Smooth muscle cell of the brain vasculature (primary cell): Measurements from ENCODE around the gene GSTCD.
A peak's percentile ranks its signal among the peaks of the same experiment; 100 is the strongest.
"Not testable (repeated sequence)": the region's sequence is repeated elsewhere in the genome, so short reads cannot be mapped to it uniquely, and the experiment has no call there.

ENCODE experiments used
- DNase-seq: peaks from one replicate; pipeline ENCODE4 v3.0.0-alpha.2; 2012; ENCODE audit warnings: low read depth, low spot score

Gene GSTCD

GRCh38 chr4:105714932-105715331 is 6.3 kb downstream of the GSTCD start:
- DNase-seq = no peak

DNA sequence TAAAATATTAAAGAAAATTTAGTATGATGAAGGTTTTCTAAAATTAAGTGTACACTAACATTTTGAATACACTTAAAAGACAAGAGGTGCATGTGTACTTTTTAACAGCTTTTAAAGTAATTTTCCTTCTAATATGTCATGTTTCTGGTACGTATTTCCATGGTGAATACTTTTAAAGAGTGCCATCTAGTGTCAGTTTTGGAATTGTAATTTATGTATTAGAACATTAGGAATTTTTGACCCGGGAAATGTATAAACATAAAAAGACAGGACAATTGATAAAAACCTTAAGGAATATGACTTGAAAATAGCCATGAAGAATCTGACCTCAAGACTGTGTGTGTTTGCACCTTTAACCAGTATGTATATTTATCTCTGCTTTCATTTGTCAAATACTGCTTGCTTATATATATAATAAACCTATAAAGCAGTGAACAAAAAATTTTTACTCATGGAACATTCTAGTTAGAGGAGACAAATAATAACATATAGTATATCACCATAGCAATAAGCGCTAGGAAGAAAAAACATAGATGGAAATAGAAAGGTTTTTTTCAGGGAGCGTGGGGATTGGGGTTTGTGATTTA is 7.2 kb downstream of the GSTCD start:
- DNase-seq = no peak

- no peak for DNase-seq
These were observed 10.6 kb downstream of the GSTCD start for GRCh38 chr4:105719204-105719603.

DNA sequence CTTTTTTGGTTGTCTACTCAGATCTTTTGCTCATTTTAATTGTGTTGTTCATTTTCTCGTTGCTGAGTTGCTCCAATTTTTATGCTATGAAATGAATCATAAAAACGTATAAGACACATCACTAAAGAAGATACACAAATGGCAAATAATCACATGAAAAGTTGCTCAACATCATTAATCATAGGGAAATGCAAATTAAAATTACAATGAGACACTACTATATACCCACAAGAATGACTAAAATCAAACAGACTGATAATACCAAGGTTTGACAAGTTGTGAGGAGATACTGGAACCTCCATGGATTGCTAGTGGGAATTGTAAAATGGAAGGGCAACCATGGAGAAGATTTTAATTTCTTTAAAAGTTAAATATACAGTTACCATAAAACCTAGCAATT is 17.0 kb downstream of the GSTCD start:
- DNase-seq = no peak

DNA sequence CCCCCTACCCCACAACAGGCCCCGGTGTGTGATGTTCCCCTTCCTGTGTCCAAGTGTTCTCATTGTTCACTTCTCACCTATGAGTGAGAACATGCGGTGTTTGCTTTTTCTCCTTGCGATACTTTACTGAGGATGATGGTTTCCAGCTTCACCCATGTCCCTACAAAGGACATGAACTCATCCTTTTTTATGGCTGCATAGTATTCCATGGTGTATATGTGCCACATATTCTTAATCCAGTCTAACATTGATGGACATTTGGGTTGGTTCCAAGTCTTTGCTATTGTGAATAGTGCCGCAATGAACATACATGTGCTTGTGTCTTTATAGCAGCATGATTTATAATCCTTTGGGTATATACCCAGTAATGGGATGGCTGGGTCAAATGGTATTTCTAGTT is 21.3 kb downstream of the GSTCD start:
- DNase-seq = not testable (repeated sequence)

- DNase-seq = not testable (repeated sequence)
These were observed 26.6 kb downstream of the GSTCD start for GRCh38 chr4:105735217-105735616.

DNA sequence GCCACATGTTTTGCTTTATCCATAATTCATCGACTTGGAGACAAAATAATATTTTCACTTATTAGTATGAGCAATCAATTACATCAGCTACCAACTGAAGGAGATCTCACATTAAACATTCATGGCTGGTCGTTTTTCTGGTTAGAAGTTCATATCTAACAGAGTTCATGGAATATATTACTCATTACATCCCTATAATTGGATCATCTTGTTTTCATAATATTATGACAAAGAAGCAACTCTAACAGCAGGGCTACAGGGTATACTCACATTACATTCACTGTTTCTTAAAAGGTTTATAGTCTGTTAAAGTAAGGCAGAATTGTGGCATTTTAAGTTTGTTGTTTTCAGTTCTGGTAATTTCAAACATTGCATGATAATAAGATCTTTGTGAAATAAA is 33.0 kb downstream of the GSTCD start:
- DNase-seq = peak; percentile 7

- DNase-seq = no peak
These were observed 39.6 kb downstream of the GSTCD start for GRCh38 chr4:105748222-105748621.

DNA sequence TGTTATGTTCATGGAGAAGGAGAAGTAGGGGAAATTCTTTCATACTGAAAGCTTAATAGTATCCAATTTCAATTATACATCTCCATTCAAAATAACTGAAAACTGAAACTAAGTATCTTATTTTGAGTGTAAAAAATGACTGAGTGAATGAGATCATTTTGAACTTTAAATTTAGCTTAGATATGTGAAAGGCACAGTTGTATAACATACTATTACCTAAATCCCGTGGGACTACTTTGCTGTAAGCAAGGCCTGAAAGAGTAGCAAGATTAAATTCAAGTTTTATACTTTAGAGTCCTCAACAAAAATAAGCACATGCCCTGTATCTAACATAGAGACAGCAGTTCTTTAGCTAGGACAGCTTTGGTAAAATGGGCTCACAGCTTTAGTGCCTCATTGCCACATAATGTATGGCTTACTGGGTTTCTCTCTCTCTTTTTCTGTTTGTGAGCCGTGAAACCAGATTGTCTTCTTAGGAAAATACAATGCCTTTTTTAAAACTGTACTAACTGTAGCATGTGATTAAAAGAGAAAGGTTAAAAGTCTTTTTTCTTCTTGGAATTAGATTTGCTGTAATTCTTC is 43.2 kb downstream of the GSTCD start:
- no peak for DNase-seq

DNA sequence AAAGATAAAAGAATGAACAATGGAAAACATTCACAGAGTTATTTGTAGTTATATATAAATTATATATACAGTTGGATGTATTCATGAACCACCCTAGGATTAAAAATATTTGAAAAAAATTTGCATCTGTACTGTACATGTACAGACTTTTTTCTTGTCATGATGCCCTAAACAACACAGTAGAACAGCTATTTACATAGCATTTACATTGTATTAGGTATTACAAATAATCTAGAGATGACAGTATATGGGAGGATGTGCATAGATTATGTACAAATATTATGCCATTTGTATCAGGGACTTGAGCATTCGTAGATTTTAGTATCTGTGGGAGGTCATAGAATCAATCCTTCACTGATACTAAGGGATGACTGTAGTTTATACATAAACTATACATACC is 44.8 kb downstream of the GSTCD start:
- DNase-seq = no peak

GRCh38 chr4:105755375-105755774 is 46.8 kb downstream of the GSTCD start:
- no peak for DNase-seq

DNA sequence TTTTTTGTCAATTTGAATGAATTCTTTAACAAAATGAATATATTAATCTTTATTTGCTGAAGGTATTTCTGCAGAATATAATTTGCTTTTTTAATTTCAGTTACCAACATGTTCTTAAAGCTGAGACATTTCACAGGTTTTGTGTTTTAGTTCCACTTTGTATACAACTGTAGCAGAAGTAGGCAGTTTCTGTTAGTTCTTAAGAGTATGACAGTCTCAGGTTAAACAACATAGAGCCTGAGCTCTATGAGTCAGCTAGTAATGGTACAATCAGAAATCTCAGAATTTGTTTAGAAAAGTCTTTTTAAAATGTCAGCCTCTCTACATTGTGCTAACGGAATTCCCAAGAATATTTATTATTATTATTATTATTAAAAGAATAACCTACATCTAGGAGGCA is 50.4 kb downstream of the GSTCD start:
- DNase-seq = no peak

DNA sequence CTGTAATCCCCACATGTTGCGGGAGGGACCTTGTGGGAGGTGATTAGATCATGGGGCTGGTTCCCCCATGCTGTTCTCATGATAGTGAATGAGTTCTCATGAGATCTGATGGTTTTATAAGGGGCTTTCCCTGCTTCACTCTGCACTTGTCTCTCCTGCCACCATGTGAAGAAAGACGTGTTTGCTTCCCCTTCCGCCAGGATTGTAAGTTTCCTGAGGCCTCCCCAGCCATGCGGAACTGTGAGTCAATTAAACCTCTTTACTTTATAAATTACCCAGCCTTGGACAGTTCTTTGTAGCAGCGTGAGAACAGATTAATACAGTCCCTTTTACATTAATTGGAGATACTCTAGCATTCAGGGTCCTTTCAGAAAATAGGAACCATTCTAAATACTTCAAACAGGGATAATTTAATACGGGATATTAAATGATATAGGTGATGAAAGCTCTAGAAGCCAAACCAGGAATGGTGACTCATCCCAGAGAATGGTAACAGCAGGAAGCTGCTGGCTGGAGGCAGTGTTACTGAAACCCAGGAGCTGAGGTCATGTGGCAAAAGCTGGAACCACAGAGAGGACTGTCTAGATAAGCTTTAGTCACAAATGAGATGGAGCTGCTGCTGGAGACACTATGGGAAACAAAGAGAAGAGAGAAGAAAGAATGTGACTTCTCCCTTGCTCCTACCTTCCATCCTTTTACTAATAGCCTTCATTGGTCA is 57.3 kb downstream of the GSTCD start:
- DNase-seq = peak; percentile 69

GRCh38 chr4:105767579-105767978 is 59.0 kb downstream of the GSTCD start:
- DNase-seq = no peak

DNA sequence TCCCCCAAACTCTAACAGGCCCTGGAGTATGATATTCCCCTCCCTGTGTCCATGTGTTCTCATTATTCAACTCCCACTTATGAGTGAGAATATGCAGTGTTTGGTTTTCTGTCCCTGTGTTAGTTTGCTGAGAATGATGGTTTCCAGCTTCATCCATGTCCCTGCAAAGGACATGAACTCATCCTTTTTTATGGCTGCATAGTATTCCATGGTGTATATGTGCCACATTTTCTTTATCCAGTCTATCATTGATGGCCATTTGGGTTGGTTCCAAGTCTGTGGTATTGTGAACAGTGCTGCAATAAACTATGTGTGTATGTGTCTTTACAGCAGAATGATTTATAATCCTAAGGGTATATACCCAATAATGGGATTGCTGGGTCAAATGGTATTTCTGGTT is 61.9 kb downstream of the GSTCD start:
- not testable (repeated sequence) for DNase-seq

DNA sequence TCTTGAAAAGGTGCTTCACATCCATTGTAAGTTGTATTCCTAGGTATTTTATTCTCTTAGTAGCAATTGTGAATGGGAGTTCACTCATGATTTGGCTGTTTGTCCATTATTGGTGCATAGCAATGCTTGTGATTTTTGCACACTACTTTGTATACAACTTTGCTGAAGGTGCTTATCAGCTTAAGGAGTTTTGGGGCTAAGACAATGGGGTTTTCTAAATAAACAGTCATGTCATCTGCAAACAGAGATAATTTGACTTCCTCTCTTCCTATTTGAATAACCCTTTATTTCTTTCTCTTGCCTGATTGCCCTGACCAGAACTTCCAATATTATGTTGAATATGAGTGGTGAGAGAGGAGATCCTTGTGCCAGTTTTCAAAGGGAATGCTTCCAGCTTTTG is 63.5 kb downstream of the GSTCD start:
- not testable (repeated sequence) for DNase-seq

GRCh38 chr4:105775760-105776415 is 67.3 kb downstream of the GSTCD start:
- not testable (repeated sequence) for DNase-seq

GRCh38 chr4:105780176-105780575 is 71.6 kb downstream of the GSTCD start:
- no peak for DNase-seq

- no peak for DNase-seq
These were observed 76.2 kb downstream of the GSTCD start for GRCh38 chr4:105784761-105785160.

GRCh38 chr4:105785792-105786191 is 77.2 kb downstream of the GSTCD start:
- no peak for DNase-seq

GRCh38 chr4:105786748-105787147 is 78.2 kb downstream of the GSTCD start:
- DNase-seq = no peak

DNA sequence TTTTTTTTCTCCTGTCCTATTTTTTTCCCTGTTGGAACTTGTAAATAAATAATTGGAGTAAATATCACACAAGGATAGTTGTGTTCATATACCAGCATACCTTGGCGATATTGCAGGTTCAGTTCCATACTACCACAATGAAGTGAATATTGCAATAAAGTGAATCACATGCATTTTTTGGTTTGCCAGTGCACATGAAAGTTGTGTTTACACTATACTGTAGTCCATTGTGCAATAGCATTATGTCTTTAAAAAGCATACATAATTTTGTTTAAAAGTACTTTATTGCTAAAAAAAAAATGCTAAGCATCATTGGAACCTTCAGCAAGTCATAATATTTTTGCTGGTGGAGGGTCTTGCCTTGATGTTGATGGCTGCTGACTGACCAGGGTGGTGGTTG is 88.6 kb downstream of the GSTCD start:
- no peak for DNase-seq
